Measurements from ENCODE around the gene SEC16A.
A peak's percentile ranks its signal among the peaks of the same experiment; 100 is the strongest.
"Not testable (repeated sequence)": the region's sequence is repeated elsewhere in the genome, so short reads cannot be mapped to it uniquely, and the experiment has no call there.

SEC16A gene

DNA sequence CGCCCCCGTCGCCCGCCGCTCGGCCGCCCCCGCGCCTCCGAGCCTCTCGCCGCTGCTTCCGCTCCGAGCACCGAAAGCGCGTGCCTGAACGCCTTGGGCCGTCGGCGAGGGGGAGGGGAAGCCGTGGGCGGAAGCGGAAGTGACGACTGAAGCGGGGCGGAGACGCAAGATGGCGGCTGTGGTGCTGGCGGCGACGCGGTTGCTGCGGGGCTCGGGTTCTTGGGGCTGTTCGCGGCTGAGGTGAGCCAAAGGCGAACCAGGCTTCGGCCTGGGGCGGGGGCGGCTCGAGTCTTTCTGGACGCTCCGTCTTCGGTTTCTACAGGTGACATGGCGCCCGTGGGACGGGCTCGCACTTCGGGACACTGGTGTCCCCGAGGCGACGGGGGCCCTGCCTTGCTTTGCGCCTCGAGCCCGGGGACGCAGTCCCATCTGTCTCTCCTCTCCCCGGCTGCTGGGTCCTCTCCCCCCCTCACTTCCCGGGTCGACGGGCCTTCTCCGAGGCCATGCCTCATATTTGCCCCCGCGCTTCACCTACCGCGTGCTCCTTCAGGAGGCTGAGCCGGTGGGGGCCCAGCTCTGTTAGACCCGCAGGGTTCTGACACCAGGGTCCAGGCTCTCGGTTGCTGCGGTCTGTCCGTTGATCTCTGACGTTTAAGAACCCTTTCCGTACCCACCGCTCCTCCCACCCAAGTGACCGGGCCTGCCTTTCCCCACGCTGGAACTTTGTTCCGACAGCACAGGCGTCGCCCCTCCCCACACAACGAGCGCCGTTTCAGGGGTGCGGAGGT, 72.1 kb downstream of the SEC16A start, which contains the start of the genes ENTR1 and PMPCA:
Gene ENTR1 (minus strand): TSS at position 115 of the 788 bp plus-strand sequence. CDS start 217 bp downstream, outside the sequence.
Gene PMPCA (plus strand): TSS at position 159 of the 788 bp plus-strand sequence. CDS start 11 bp downstream, at position 170.
- H3K9ac ChIP-seq (ENCODE audit: insufficient read length, low read depth): peak within 1 kb of the TSS; percentile 99
- H3K9me3 ChIP-seq (ENCODE audit: insufficient read depth, low read length): no peaks in the 10 kb centered on the region
- H3K4me1 ChIP-seq (ENCODE audit: insufficient read depth, insufficient read length): peaks cover 15% of the 10 kb centered on the region
- H3K27me3 ChIP-seq (ENCODE audit: insufficient read depth, insufficient read length): no peaks in the 10 kb centered on the region
- peaks cover 79% of the 10 kb centered on the region for H3K36me3 ChIP-seq (ENCODE audit: insufficient read depth, insufficient read length, low read length)
- H3K4me3 ChIP-seq (ENCODE audit: insufficient read length, low read depth): peak within 1 kb of the TSS; percentile 99
- peak; percentile 91 for TF ChIP-seq YY1 (IDR thresholded peaks at IDR 0.05; ENCODE audit: insufficient read depth, insufficient read length)
- no peak for TF ChIP-seq SUZ12 (IDR thresholded peaks at IDR 0.05; ENCODE audit: extremely low read depth, insufficient read depth, insufficient read length)
- no peak for TF ChIP-seq ZNF274 (IDR thresholded peaks at IDR 0.05; ENCODE audit: low read depth, low read length)
- DNase-seq (ENCODE audit: low read depth, low spot score): peak; percentile 85

DNA sequence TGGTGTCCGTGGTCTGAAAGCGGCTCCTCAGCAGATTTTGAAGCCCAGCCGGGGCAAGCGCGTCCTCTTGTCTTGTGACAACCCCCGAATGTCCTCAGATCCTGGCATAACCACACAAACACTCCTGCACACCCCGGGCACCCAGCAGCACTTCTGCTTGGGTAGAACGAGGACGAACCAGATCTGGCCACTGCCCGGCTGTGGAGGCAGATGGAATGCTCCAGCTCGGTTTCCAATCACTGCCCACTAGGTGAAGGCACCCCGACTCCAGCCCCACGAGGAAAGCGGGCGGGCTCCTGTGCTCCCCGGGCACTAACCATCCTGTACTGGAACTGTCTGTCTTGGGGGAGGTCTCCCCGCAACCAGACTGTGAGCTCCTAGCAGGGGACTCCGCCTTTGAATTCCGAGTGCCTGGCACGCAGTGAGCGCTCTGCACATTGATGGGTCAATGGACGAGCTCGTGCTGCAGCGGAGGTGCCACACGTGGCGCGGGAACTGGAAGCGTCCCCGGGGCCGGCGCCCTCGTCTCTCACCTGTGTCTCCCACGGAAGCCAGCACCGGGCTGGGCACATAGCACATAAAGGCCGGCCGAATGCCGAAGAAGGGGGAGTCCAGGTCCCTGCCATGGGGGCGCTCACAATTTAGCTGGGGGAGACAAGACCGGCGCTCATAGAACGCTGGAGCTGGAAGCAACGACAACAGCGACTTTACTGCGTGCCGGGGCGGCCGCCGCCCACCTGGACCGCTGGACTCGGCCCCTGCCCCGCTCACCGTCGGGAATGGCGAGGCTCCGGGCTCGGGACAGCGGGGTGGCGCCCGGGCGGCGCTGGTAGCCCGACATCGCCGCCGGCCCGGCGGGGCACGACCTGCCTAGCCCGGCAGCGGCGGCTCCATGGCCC, 73.0 kb downstream of the SEC16A start:
- peak overlapping the region; percentile 98 for H3K9ac ChIP-seq (ENCODE audit: insufficient read length, low read depth)
- H3K4me1 ChIP-seq (ENCODE audit: insufficient read depth, insufficient read length): peaks cover 15% of the 10 kb centered on the region
- no peak for TF ChIP-seq YY1 (IDR thresholded peaks at IDR 0.05; ENCODE audit: insufficient read depth, insufficient read length)
- TF ChIP-seq ZNF274 (IDR thresholded peaks at IDR 0.05; ENCODE audit: low read depth, low read length): no peak
- no peak for TF ChIP-seq SUZ12 (IDR thresholded peaks at IDR 0.05; ENCODE audit: extremely low read depth, insufficient read depth, insufficient read length)
- H3K36me3 ChIP-seq (ENCODE audit: insufficient read depth, insufficient read length, low read length): peaks cover 81% of the 10 kb centered on the region
- no peak for DNase-seq (ENCODE audit: low read depth, low spot score)
- H3K27me3 ChIP-seq (ENCODE audit: insufficient read depth, insufficient read length): no peaks in the 10 kb centered on the region
- H3K9me3 ChIP-seq (ENCODE audit: insufficient read depth, low read length): no peaks in the 10 kb centered on the region
- peak overlapping the region; percentile 99 for H3K4me3 ChIP-seq (ENCODE audit: insufficient read length, low read depth)

DNA sequence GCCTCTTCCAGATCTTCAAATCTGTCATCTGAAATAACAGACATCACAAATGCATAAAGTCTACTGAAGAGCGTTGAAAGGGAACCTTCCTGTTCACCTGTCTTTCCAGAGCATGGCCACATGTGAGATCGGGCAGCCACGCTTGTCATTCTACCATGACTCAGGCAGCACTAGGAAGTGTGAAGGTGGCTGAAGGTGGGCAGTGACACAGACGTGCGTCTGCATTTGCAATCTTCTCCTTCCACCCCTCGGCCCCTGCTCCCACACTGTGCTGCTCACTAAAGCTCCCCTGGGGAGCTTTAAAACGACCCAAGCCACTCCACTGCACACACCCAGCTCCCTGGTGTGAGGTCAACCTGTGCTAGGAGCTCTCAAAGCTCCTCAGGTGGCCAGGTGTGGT, 74.9 kb downstream of the SEC16A start:
- Histone ChIP-seq H3K9me3 (ENCODE audit: insufficient read depth, low read length) (no peaks in the 10 kb centered on the region), H3K36me3 (ENCODE audit: insufficient read depth, insufficient read length, low read length) (peaks cover 78% of the 10 kb centered on the region), H3K4me1 (ENCODE audit: insufficient read depth, insufficient read length) (peaks cover 15% of the 10 kb centered on the region), H3K4me3 (ENCODE audit: insufficient read length, low read depth) (no peak overlapping the region), H3K27me3 (ENCODE audit: insufficient read depth, insufficient read length) (no peaks in the 10 kb centered on the region), H3K9ac (ENCODE audit: insufficient read length, low read depth) (no peak overlapping the region)
- DNase-seq (ENCODE audit: low read depth, low spot score): no peak
- no peak for TF ChIP-seq YY1 (IDR thresholded peaks at IDR 0.05; ENCODE audit: insufficient read depth, insufficient read length)
- no peak for TF ChIP-seq SUZ12 (IDR thresholded peaks at IDR 0.05; ENCODE audit: extremely low read depth, insufficient read depth, insufficient read length)
- TF ChIP-seq ZNF274 (IDR thresholded peaks at IDR 0.05; ENCODE audit: low read depth, low read length): no peak

DNA sequence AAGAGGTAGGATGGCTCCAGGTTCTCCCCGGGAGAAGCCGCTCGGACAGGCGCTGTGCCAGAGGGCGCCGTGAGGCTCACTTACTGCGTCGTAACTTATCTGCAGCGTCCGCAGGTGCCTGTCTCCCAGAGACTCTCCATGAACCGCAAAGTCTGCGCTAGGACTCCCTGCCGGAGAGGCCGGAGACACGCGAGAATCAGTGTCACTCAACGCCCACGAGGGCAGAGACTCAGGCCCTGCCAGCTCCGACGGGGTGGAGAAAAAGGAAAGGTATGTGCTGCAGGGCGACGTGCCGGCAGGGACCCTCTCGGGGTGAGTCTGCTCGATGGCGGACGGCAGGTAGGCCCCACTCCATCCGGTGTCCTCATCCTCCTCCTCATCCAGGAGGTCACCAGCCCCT, 75.8 kb downstream of the SEC16A start:
- not testable (repeated sequence) for H3K4me3 ChIP-seq (ENCODE audit: insufficient read length, low read depth); DNase-seq (ENCODE audit: low read depth, low spot score); H3K27me3 ChIP-seq (ENCODE audit: insufficient read depth, insufficient read length); H3K9me3 ChIP-seq (ENCODE audit: insufficient read depth, low read length); H3K9ac ChIP-seq (ENCODE audit: insufficient read length, low read depth)
- Histone ChIP-seq H3K4me1 (ENCODE audit: insufficient read depth, insufficient read length) (peaks cover 12% of the 10 kb centered on the region), H3K36me3 (ENCODE audit: insufficient read depth, insufficient read length, low read length) (peaks cover 75% of the 10 kb centered on the region)

DNA sequence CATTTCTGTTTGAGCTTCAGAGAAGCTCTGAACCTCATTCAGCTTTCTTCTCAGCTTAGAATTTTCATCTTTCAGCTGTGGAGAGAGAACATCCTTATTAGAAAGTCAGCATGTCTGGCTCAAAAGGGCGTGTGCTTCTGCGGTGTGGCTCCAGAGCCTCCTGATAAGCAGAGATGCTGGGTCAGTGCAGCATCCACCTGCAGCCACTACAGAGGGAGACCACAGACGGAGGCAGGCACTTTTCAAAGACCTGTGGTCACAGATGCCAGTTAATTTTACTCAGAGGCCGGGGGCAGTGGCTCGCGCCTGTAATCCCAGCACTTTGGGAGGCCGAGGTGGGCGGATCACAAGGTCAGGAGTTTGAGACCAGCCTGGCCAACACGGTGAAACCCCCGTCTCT, 76.9 kb downstream of the SEC16A start:
- not testable (repeated sequence) for H3K4me3 ChIP-seq (ENCODE audit: insufficient read length, low read depth); H3K9me3 ChIP-seq (ENCODE audit: insufficient read depth, low read length); DNase-seq (ENCODE audit: low read depth, low spot score); H3K9ac ChIP-seq (ENCODE audit: insufficient read length, low read depth); H3K27me3 ChIP-seq (ENCODE audit: insufficient read depth, insufficient read length); H3K4me1 ChIP-seq (ENCODE audit: insufficient read depth, insufficient read length)
- H3K36me3 ChIP-seq (ENCODE audit: insufficient read depth, insufficient read length, low read length): peaks cover 78% of the 10 kb centered on the region

DNA sequence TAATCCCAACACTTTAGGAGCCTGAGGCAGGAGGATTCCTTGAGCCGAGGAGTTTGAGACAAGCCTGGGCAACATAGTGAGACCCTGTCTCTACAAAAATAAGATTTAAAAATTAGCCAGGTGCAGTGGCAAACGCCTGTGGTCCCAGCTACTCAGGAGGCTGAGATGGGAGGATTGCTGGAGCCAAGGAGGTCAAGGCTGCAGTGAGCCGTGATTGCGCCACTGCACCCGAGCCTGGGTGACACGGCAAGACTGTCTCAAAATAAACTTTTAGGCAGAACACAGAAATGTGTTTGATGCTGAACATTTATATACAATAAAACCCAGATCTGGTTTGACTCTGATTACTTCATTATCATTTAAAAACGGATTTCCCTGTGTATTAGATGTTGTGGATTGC, 77.4 kb downstream of the SEC16A start:
- Histone ChIP-seq H3K4me3 (ENCODE audit: insufficient read length, low read depth) (no peak overlapping the region), H3K9me3 (ENCODE audit: insufficient read depth, low read length) (no peaks in the 10 kb centered on the region), H3K36me3 (ENCODE audit: insufficient read depth, insufficient read length, low read length) (peaks cover 82% of the 10 kb centered on the region), H3K27me3 (ENCODE audit: insufficient read depth, insufficient read length) (no peaks in the 10 kb centered on the region), H3K9ac (ENCODE audit: insufficient read length, low read depth) (no peak overlapping the region), H3K4me1 (ENCODE audit: insufficient read depth, insufficient read length) (peaks cover 9% of the 10 kb centered on the region)
- TF ChIP-seq SUZ12 (IDR thresholded peaks at IDR 0.05; ENCODE audit: extremely low read depth, insufficient read depth, insufficient read length) (no peak), ZNF274 (IDR thresholded peaks at IDR 0.05; ENCODE audit: low read depth, low read length) (no peak), YY1 (IDR thresholded peaks at IDR 0.05; ENCODE audit: insufficient read depth, insufficient read length) (no peak)
- DNase-seq (ENCODE audit: low read depth, low spot score): no peak

DNA sequence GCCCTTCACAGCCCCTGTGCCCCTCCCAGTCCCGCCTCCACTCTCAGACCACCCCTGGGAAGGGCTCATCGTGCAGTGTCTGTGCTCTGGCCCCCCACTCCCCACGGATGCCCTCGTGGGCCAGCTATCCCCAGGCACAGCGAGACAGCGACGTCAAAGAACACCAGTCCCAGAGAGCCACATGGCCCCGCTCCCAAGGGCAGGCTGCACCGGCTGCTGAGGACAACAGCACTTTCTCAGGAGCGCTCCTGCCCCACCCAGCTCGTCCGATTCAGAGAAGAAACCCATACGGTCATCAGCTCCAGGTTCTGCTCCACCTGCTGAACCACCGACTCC, 78.1 kb downstream of the SEC16A start:
- H3K4me3 ChIP-seq (ENCODE audit: insufficient read length, low read depth): no peak overlapping the region
- peaks cover 82% of the 10 kb centered on the region for H3K36me3 ChIP-seq (ENCODE audit: insufficient read depth, insufficient read length, low read length)
- no peak for DNase-seq (ENCODE audit: low read depth, low spot score)
- no peaks in the 10 kb centered on the region for H3K9me3 ChIP-seq (ENCODE audit: insufficient read depth, low read length)
- peak overlapping the region; percentile 17 for H3K9ac ChIP-seq (ENCODE audit: insufficient read length, low read depth)
- H3K27me3 ChIP-seq (ENCODE audit: insufficient read depth, insufficient read length): no peaks in the 10 kb centered on the region
- no peak for TF ChIP-seq YY1 (IDR thresholded peaks at IDR 0.05; ENCODE audit: insufficient read depth, insufficient read length)
- TF ChIP-seq SUZ12 (IDR thresholded peaks at IDR 0.05; ENCODE audit: extremely low read depth, insufficient read depth, insufficient read length): no peak
- TF ChIP-seq ZNF274 (IDR thresholded peaks at IDR 0.05; ENCODE audit: low read depth, low read length): no peak
- peaks cover 11% of the 10 kb centered on the region for H3K4me1 ChIP-seq (ENCODE audit: insufficient read depth, insufficient read length)
